Progenitor cell of endocrine pancreas (in vitro differentiated cells): ENCODE data around the gene ZNF79. TPM values are rescaled to one million over a fixed set of nuclear protein-coding genes. Genes with fewer than 3 reads are reported as not detected.

Experiments
- DNase-seq: peaks from one replicate; pipeline ENCODE4 v3.0.0; 2021; ENCODE audit warnings: low spot score; ENCODE audit not compliant: unreplicated experiment
- H3K27ac Mint-ChIP-seq: 2 replicates; pipeline ENCODE4 v1.8.0; 2021; ENCODE audit warnings: mild to moderate bottlenecking, moderate library complexity, mixed read lengths
- H3K27me3 Mint-ChIP-seq: 2 replicates; pipeline ENCODE4 v1.8.0; 2021; ENCODE audit warnings: mixed read lengths
- H3K36me3 Mint-ChIP-seq: 2 replicates; pipeline ENCODE4 v1.8.0; 2022; ENCODE audit warnings: mixed read lengths; ENCODE audit not compliant: insufficient read depth
- H3K4me1 Mint-ChIP-seq: 2 replicates; pipeline ENCODE4 v1.8.0; 2021; ENCODE audit warnings: low read depth, mixed read lengths
- H3K4me3 Mint-ChIP-seq: 2 replicates; pipeline ENCODE4 v1.8.0; 2021; ENCODE audit warnings: low read depth, mild to moderate bottlenecking, moderate library complexity, mixed read lengths
- H3K9me3 Mint-ChIP-seq: 2 replicates; pipeline ENCODE4 v1.8.0; 2021; ENCODE audit warnings: low read depth, mixed read lengths
- total RNA-seq: library from RNA; stranded (reverse); gene quantifications from 2 replicates; pipeline ENCODE4 v1.2.1, GENCODE V29; 2021
- TF ChIP-seq, protein P1 (sequence below): fragments of 200-600 bp; sonication (generic); IDR thresholded peaks from one replicate; pipeline ENCODE4 v1.5.0; 2021; ENCODE audit warnings: antibody characterized with exemption, mild to moderate bottlenecking; ENCODE audit not compliant: unreplicated experiment

The ZNF79 gene
- total RNA-seq, 1 donor from 2014 or later: 12.4 TPM

DNA sequence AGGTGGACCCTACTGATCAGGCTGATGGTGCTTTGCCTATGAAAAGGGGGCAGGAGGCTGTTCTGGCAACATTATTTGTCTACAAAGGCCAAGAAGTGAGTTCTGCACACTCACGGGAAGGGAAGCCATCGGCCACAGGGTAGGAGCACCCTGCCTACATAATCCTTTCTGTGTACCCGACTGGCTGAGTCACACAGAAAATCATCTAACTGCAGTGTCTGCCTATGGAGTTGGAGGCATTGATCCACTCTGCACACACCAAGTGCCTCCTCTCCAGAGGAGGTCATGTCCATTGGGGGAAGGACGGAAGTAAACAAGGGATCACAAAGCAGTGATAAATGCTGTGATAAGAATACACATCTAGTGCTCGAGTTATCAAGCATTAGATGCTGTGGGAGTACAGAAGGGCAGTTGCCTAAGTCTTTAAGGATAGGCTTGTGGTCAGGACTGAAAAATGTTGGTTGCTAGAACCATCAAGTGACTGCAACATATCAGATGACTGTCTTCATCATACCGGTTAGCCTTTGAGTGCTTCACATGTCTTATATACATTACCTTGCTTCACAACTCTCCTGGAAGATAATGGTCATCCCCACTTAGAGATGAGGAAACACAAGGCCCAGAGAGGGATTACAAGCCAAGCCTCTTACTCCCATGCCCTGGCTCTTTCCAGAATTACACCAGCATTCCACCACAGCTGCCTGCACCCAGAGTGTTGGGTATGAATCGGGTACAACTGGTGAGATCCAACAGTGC lies 28.5 kb upstream of the ZNF79 start:
- Mint-ChIP-seq H3K4me3 (peak overlapping the region; percentile 78), H3K4me1 (peaks cover 17% of the 10 kb centered on the region), H3K27ac (peak overlapping the region; percentile 90), H3K36me3 (peaks cover 1% of the 10 kb centered on the region), H3K9me3 (no peaks in the 10 kb centered on the region), H3K27me3 (no peaks in the 10 kb centered on the region)
- TF ChIP-seq, protein P1, sequence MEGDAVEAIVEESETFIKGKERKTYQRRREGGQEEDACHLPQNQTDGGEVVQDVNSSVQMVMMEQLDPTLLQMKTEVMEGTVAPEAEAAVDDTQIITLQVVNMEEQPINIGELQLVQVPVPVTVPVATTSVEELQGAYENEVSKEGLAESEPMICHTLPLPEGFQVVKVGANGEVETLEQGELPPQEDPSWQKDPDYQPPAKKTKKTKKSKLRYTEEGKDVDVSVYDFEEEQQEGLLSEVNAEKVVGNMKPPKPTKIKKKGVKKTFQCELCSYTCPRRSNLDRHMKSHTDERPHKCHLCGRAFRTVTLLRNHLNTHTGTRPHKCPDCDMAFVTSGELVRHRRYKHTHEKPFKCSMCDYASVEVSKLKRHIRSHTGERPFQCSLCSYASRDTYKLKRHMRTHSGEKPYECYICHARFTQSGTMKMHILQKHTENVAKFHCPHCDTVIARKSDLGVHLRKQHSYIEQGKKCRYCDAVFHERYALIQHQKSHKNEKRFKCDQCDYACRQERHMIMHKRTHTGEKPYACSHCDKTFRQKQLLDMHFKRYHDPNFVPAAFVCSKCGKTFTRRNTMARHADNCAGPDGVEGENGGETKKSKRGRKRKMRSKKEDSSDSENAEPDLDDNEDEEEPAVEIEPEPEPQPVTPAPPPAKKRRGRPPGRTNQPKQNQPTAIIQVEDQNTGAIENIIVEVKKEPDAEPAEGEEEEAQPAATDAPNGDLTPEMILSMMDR: no peak
- no peak for DNase-seq

- TF ChIP-seq, protein P1: no peak
- peaks cover 17% of the 10 kb centered on the region for H3K4me1 Mint-ChIP-seq
- peak overlapping the region; percentile 78 for H3K4me3 Mint-ChIP-seq
- H3K36me3 Mint-ChIP-seq: peaks cover 1% of the 10 kb centered on the region
- DNase-seq: no peak
- no peaks in the 10 kb centered on the region for H3K27me3 Mint-ChIP-seq
- H3K27ac Mint-ChIP-seq: peak overlapping the region; percentile 90
- no peaks in the 10 kb centered on the region for H3K9me3 Mint-ChIP-seq
Observed at GRCh38 chr9:127396253-127396807, 27.9 kb upstream of the ZNF79 start.

- peak within 1 kb of the TSS; percentile 90 for H3K27ac Mint-ChIP-seq
- peaks cover 4% of the 10 kb centered on the region for H3K36me3 Mint-ChIP-seq
- DNase-seq: peak; percentile 98
- no peaks in the 10 kb centered on the region for H3K27me3 Mint-ChIP-seq
- peaks cover 17% of the 10 kb centered on the region for H3K4me1 Mint-ChIP-seq
- peak within 1 kb of the TSS; percentile 82 for H3K4me3 Mint-ChIP-seq
- H3K9me3 Mint-ChIP-seq: no peaks in the 10 kb centered on the region
- TF ChIP-seq, protein P1: peak; percentile 43
Observed at GRCh38 chr9:127396808-127397645, 27.2 kb upstream of the ZNF79 start, which contains the start of gene SLC2A8. Gene SLC2A8 (plus strand): TSS chr9:127397169. CDS start chr9:127397231, 62 bp downstream.

DNA sequence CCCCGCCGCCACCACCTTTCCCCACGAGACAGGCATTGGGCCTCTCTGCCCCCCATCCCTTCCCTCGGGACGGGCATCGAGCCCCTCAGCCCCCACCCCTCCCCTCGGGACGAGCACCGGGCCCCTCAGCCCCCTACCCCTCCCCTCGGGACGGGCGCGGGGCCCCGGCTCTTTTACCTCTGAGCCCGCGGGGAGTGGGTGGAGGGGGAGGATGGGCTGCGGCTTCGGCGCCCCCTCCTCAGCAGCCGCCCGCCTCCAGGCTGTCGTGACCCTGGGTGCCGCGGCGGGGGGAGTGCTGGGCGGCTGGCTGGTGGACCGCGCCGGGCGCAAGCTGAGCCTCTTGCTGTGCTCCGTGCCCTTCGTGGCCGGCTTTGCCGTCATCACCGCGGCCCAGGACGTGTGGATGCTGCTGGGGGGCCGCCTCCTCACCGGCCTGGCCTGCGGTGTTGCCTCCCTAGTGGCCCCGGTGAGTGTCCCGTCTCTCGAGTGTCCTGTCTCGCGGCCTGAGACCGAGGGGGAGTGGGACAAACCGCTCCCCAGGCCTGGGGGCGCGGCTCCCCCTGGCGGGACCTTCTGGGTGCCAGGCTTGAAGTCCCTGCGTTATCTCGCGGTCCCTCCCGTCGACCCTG lies 26.4 kb upstream of the ZNF79 start:
- peaks cover 17% of the 10 kb centered on the region for H3K4me1 Mint-ChIP-seq
- peak overlapping the region; percentile 82 for H3K4me3 Mint-ChIP-seq
- peaks cover 5% of the 10 kb centered on the region for H3K36me3 Mint-ChIP-seq
- no peaks in the 10 kb centered on the region for H3K27me3 Mint-ChIP-seq
- TF ChIP-seq, protein P1: peak; percentile 53
- peak; percentile 53 for DNase-seq
- peak overlapping the region; percentile 78 for H3K27ac Mint-ChIP-seq
- H3K9me3 Mint-ChIP-seq: no peaks in the 10 kb centered on the region

GRCh38 chr9:127398275-127398647 lies 25.9 kb upstream of the ZNF79 start:
- H3K36me3 Mint-ChIP-seq: peaks cover 5% of the 10 kb centered on the region
- DNase-seq: no peak
- H3K4me3 Mint-ChIP-seq: peak overlapping the region; percentile 82
- H3K27me3 Mint-ChIP-seq: no peaks in the 10 kb centered on the region
- TF ChIP-seq, protein P1: no peak
- H3K4me1 Mint-ChIP-seq: peaks cover 17% of the 10 kb centered on the region
- H3K9me3 Mint-ChIP-seq: no peaks in the 10 kb centered on the region
- H3K27ac Mint-ChIP-seq: peak overlapping the region; percentile 78
